Thyroid gland (tissue), 4 donors: Measurements from ENCODE around the gene MEOX2. TPM values are rescaled to one million over a fixed set of nuclear protein-coding genes. Genes with fewer than 3 reads are reported as not detected.

ENCODE experiments used
- DNase-seq, 2 donors: peaks; one replicate each; pipeline ENCODE4 v3.0.0-alpha.2; 2019
- H3K27ac ChIP-seq, 3 donors: fragments of 200-600 bp; sonication (generic); 1 replicate in 2 of 3; 2 replicates in 1 of 3; pipeline ENCODE4 v1.5.1; 2016 to 2019; ENCODE audit warnings: mild to moderate bottlenecking in 1 of 3, moderate library complexity in 1 of 3
- H3K27me3 ChIP-seq: fragments of 200-600 bp; sonication (generic); one replicate; pipeline ENCODE4 v1.5.1; 2019
- H3K36me3 ChIP-seq, 2 donors: fragments of 200-600 bp; sonication (generic); one replicate each; pipeline ENCODE4 v1.5.1; 2016 to 2019
- H3K4me1 ChIP-seq, 2 donors: fragments of 200-600 bp; sonication (generic); one replicate each; pipeline ENCODE4 v1.5.1; 2017 to 2019
- H3K4me3 ChIP-seq, 3 donors: fragments of 200-600 bp; sonication (generic); replicated peaks in 1 of 3; 1 replicate in 2 of 3; 2 replicates in 1 of 3; pipeline ENCODE4 v1.5.1; 2016; ENCODE audit warnings: mild to moderate bottlenecking in 1 of 3
- H3K9me3 ChIP-seq: fragments of 200-600 bp; sonication (generic); one replicate; pipeline ENCODE4 v1.5.1; 2017
- POLR2A ChIP-seq, 2 donors: fragments of 450-650 bp; IDR thresholded peaks; one replicate each; pipeline ENCODE4 v1.6.1; 2017; ENCODE audit warnings: antibody characterized with exemption in 2 of 2, mild to moderate bottlenecking in 2 of 2, moderate library complexity in 1 of 2
- WGBS, 2 donors: methylation state at CpG; one replicate each; pipeline ENCODE4 v1.1.5; 2017; 5-methylcytosine and 5-hydroxymethylcytosine counted together
- intact Hi-C: fragments of 100-400 bp; cut with DNase I; formaldehyde crosslinking; loops from one replicate; pipeline ENCODE4 v1.15.1; 2023
- total RNA-seq, 4 donors: library from RNA; depleted of rRNA; stranded (reverse); fragments of >200 nt; gene quantifications; one replicate each; pipeline ENCODE4 v1.2.3, GENCODE V29; 2016
- TF ChIP-seq, protein P1 (sequence below), 6 experiments: fragments of 200-600 bp in 3 of 6; fragments of 450-650 bp in 3 of 6; sonication (generic) in 3 of 6; IDR thresholded peaks; one replicate each; pipeline ENCODE4 v1.5.1; 2016 to 2019; ENCODE audit warnings: antibody characterized with exemption in 6 of 6, mild to moderate bottlenecking in 2 of 6, inconsistent platforms in 1 of 6, moderate library complexity in 1 of 6

The MEOX2 gene
- total RNA-seq, 4 donors from 2014 or later = 4.5 to 12.2 (median 7.8) TPM

DNA sequence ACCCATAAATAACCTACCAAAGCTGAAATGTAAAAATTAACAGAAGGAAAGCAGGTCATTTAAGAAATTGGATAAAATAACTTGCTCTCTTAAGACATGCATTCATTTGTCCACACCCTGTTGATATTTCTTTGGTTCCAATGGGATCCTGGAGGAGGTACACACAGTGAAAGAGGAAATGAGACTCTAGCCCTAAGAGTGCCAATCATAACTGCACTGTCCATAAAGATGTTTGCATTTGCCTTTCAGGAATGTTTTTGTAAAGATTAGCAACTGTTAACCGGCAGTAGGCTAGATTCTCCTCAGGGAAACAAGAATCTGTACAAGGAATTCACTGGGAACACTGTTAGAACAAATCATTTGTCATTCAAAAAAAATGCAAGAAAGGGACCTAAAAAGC, 61.0 kb downstream of the MEOX2 start:
- Histone ChIP-seq H3K9me3 (no peaks in the 10 kb centered on the region), H3K27ac (no peak overlapping the region), H3K36me3 (no peaks in the 10 kb centered on the region), H3K4me3 (no peak overlapping the region), H3K27me3 (no peaks in the 10 kb centered on the region), H3K4me1 (no peaks in the 10 kb centered on the region)
- intact Hi-C loops = no loop called here
- no peak for TF ChIP-seq POLR2A (IDR thresholded peaks at IDR 0.05)
- TF ChIP-seq, protein P1, sequence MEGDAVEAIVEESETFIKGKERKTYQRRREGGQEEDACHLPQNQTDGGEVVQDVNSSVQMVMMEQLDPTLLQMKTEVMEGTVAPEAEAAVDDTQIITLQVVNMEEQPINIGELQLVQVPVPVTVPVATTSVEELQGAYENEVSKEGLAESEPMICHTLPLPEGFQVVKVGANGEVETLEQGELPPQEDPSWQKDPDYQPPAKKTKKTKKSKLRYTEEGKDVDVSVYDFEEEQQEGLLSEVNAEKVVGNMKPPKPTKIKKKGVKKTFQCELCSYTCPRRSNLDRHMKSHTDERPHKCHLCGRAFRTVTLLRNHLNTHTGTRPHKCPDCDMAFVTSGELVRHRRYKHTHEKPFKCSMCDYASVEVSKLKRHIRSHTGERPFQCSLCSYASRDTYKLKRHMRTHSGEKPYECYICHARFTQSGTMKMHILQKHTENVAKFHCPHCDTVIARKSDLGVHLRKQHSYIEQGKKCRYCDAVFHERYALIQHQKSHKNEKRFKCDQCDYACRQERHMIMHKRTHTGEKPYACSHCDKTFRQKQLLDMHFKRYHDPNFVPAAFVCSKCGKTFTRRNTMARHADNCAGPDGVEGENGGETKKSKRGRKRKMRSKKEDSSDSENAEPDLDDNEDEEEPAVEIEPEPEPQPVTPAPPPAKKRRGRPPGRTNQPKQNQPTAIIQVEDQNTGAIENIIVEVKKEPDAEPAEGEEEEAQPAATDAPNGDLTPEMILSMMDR (IDR thresholded peaks at IDR 0.05) = no peak
- DNase-seq = no peak
- WGBS, 2 donors = 63 to 78% methylated on average over 1 of the region's 1 CpG

- no peaks in the 10 kb centered on the region for H3K9me3 ChIP-seq
- no peak for TF ChIP-seq POLR2A (IDR thresholded peaks at IDR 0.05)
- TF ChIP-seq, protein P1 (IDR thresholded peaks at IDR 0.05) = no peak
- intact Hi-C loops = no loop called here
- 94 to 98% methylated on average over 2 of the region's 2 CpGs for WGBS, 2 donors
- no peaks in the 10 kb centered on the region for H3K36me3 ChIP-seq
- no peak for DNase-seq
- H3K4me1 ChIP-seq = no peaks in the 10 kb centered on the region
- no peaks in the 10 kb centered on the region for H3K27me3 ChIP-seq
- no peak overlapping the region for H3K4me3 ChIP-seq
- no peak overlapping the region for H3K27ac ChIP-seq
Observed at GRCh38 chr7:15621468-15621867, 65.0 kb downstream of the MEOX2 start.

GRCh38 chr7:15620491-15621185, 65.8 kb downstream of the MEOX2 start:
- no peak for TF ChIP-seq POLR2A (IDR thresholded peaks at IDR 0.05)
- TF ChIP-seq, protein P1 (IDR thresholded peaks at IDR 0.05) = no peak
- H3K4me3 ChIP-seq = no peak overlapping the region
- H3K4me1 ChIP-seq = no peaks in the 10 kb centered on the region
- intact Hi-C loops = no loop called here
- H3K36me3 ChIP-seq = no peaks in the 10 kb centered on the region
- no peaks in the 10 kb centered on the region for H3K27me3 ChIP-seq
- 67 to 73% methylated on average over 6 of the region's 6 CpGs for WGBS, 2 donors
- H3K27ac ChIP-seq = no peak overlapping the region
- H3K9me3 ChIP-seq = no peaks in the 10 kb centered on the region
- no peak for DNase-seq

GRCh38 chr7:15618275-15618674, 68.2 kb downstream of the MEOX2 start:
- intact Hi-C loops = no loop called here
- Histone ChIP-seq H3K27me3 (no peaks in the 10 kb centered on the region), H3K4me3 (no peak overlapping the region), H3K27ac (no peak overlapping the region), H3K4me1 (no peaks in the 10 kb centered on the region), H3K9me3 (no peaks in the 10 kb centered on the region), H3K36me3 (no peaks in the 10 kb centered on the region)
- WGBS, 2 donors = 94 to 97% methylated on average over 2 of the region's 2 CpGs
- no peak for TF ChIP-seq POLR2A (IDR thresholded peaks at IDR 0.05)
- TF ChIP-seq, protein P1 (IDR thresholded peaks at IDR 0.05) = no peak
- no peak for DNase-seq

GRCh38 chr7:15612205-15612604, 74.3 kb downstream of the MEOX2 start:
- H3K27me3 ChIP-seq = no peaks in the 10 kb centered on the region
- no peak overlapping the region for H3K4me3 ChIP-seq
- TF ChIP-seq POLR2A (IDR thresholded peaks at IDR 0.05) = no peak
- TF ChIP-seq, protein P1 (IDR thresholded peaks at IDR 0.05) = no peak
- no peaks in the 10 kb centered on the region for H3K9me3 ChIP-seq
- WGBS, 2 donors = 82 to 88% methylated on average over 8 of the region's 8 CpGs
- H3K27ac ChIP-seq = no peak overlapping the region
- H3K36me3 ChIP-seq = no peaks in the 10 kb centered on the region
- no peak for DNase-seq
- intact Hi-C loops = no loop called here
- no peaks in the 10 kb centered on the region for H3K4me1 ChIP-seq
